Endothelial cell (in vitro differentiated cells): Measurements from ENCODE around the gene ADAM12. TPM values are rescaled to one million over a fixed set of nuclear protein-coding genes. Genes with fewer than 3 reads are reported as not detected.

Source experiments
- DNase-seq: peaks from one replicate; pipeline ENCODE4 v3.0.0; 2021; ENCODE audit warnings: low spot score
- H3K27ac Mint-ChIP-seq: one replicate; pipeline ENCODE4 v1.8.0; 2021; ENCODE audit warnings: mixed read lengths, inconsistent platforms; ENCODE audit not compliant: unreplicated experiment
- H3K27me3 Mint-ChIP-seq: one replicate; pipeline ENCODE4 v1.8.0; 2021; ENCODE audit warnings: mild to moderate bottlenecking, moderate library complexity, mixed read lengths, inconsistent platforms; ENCODE audit not compliant: unreplicated experiment
- H3K36me3 Mint-ChIP-seq: one replicate; pipeline ENCODE4 v1.8.0; 2021; ENCODE audit warnings: mild to moderate bottlenecking, low read depth, mixed read lengths, inconsistent platforms; ENCODE audit not compliant: unreplicated experiment
- H3K4me1 Mint-ChIP-seq: one replicate; pipeline ENCODE4 v1.8.0; 2021; ENCODE audit warnings: mild to moderate bottlenecking, mixed read lengths, inconsistent platforms; ENCODE audit not compliant: unreplicated experiment
- H3K4me3 Mint-ChIP-seq: one replicate; pipeline ENCODE4 v1.8.0; 2021; ENCODE audit warnings: mild to moderate bottlenecking, mixed read lengths, inconsistent platforms; ENCODE audit not compliant: unreplicated experiment
- H3K9me3 Mint-ChIP-seq: one replicate; pipeline ENCODE4 v1.8.0; 2021; ENCODE audit warnings: mixed read lengths, inconsistent platforms; ENCODE audit not compliant: unreplicated experiment
- CTCF ChIP-seq: fragments of 200-600 bp; sonication (generic); IDR thresholded peaks from one replicate; pipeline ENCODE4 v1.5.0; 2021; ENCODE audit warnings: antibody characterized with exemption; ENCODE audit not compliant: unreplicated experiment
- total RNA-seq: library from RNA; stranded (reverse); fragmentation: NEBNext Ultra II Directional; extraction: Animal tissue kit (Norgen Biotek cat#: 25700); gene quantifications from one replicate; pipeline ENCODE4 v1.2.1, GENCODE V29; 2021; ENCODE audit not compliant: unreplicated experiment

Gene ADAM12
- total RNA-seq, 1 donor from 2014 or later: 9.0 TPM

- no peak for TF ChIP-seq CTCF
Measured at GRCh38 chr10:126140746-126141273, 247.5 kb downstream of the ADAM12 start.

GRCh38 chr10:126137562-126138221, 250.6 kb downstream of the ADAM12 start:
- Mint-ChIP-seq H3K36me3 (peaks cover 4% of the 10 kb centered on the region), H3K27ac (no peak overlapping the region), H3K27me3 (peaks cover 3% of the 10 kb centered on the region), H3K4me1 (peaks cover 19% of the 10 kb centered on the region), H3K4me3 (no peak overlapping the region), H3K9me3 (no peaks in the 10 kb centered on the region)
- DNase-seq: no peak
- TF ChIP-seq CTCF: no peak

More at GRCh38 chr10:126140746-126141273, 247.5 kb downstream of the ADAM12 start:
- H3K4me1 Mint-ChIP-seq: peaks cover 7% of the 10 kb centered on the region
- H3K4me3 Mint-ChIP-seq: no peak overlapping the region
- no peak overlapping the region for H3K27ac Mint-ChIP-seq
- no peaks in the 10 kb centered on the region for H3K9me3 Mint-ChIP-seq
- no peaks in the 10 kb centered on the region for H3K36me3 Mint-ChIP-seq
- DNase-seq: no peak
- peaks cover 3% of the 10 kb centered on the region for H3K27me3 Mint-ChIP-seq

GRCh38 chr10:126135941-126136595, 252.2 kb downstream of the ADAM12 start:
- Mint-ChIP-seq H3K4me1 (peaks cover 19% of the 10 kb centered on the region), H3K4me3 (no peak overlapping the region), H3K36me3 (peaks cover 4% of the 10 kb centered on the region), H3K9me3 (no peaks in the 10 kb centered on the region), H3K27me3 (peaks cover 1% of the 10 kb centered on the region), H3K27ac (no peak overlapping the region)
- DNase-seq: no peak
- no peak for TF ChIP-seq CTCF

GRCh38 chr10:126135177-126135576, 253.1 kb downstream of the ADAM12 start:
- H3K9me3 Mint-ChIP-seq: no peaks in the 10 kb centered on the region
- peaks cover 4% of the 10 kb centered on the region for H3K36me3 Mint-ChIP-seq
- H3K4me3 Mint-ChIP-seq: no peak overlapping the region
- no peak for TF ChIP-seq CTCF
- H3K4me1 Mint-ChIP-seq: peaks cover 19% of the 10 kb centered on the region
- H3K27me3 Mint-ChIP-seq: peaks cover 3% of the 10 kb centered on the region
- no peak overlapping the region for H3K27ac Mint-ChIP-seq
- DNase-seq: no peak
